Uterus (tissue), 2 donors: ENCODE data around the gene SH3BGRL2.

ENCODE experiments used
- POLR2A ChIP-seq, 2 donors: fragments of 450-650 bp; IDR thresholded peaks; one replicate each; pipeline ENCODE4 v1.6.1; 2016; ENCODE audit warnings: antibody characterized with exemption in 2 of 2, mild to moderate bottlenecking in 1 of 2, moderate library complexity in 1 of 2
- TF ChIP-seq, protein P1 (sequence below), 4 experiments: fragments of 200-600 bp in 2 of 4; fragments of 450-650 bp in 2 of 4; sonication (generic) in 2 of 4; IDR thresholded peaks; one replicate each; pipeline ENCODE4 v1.5.1; 2016 to 2019; ENCODE audit warnings: antibody characterized with exemption in 4 of 4, mild to moderate bottlenecking in 2 of 4, moderate library complexity in 1 of 4

DNA sequence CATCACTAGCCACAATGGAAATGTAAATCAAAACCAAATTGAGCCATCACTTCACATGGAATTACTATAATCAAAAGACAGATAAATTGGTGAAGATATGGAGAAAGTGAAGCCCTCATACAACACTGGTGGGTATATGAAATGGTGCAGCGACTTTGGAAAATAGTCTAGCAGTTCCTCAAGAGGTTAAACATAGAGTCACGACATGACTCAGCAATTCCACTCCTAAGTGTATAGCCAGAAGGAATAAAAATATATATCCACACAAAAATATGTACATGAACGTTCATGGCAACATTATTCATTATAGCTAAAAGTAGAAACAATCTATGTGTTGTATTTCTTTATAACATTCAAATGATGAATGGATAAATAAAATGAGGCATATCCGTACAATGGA, 33.1 kb upstream of the SH3BGRL2 start:
- TF ChIP-seq, protein P1, sequence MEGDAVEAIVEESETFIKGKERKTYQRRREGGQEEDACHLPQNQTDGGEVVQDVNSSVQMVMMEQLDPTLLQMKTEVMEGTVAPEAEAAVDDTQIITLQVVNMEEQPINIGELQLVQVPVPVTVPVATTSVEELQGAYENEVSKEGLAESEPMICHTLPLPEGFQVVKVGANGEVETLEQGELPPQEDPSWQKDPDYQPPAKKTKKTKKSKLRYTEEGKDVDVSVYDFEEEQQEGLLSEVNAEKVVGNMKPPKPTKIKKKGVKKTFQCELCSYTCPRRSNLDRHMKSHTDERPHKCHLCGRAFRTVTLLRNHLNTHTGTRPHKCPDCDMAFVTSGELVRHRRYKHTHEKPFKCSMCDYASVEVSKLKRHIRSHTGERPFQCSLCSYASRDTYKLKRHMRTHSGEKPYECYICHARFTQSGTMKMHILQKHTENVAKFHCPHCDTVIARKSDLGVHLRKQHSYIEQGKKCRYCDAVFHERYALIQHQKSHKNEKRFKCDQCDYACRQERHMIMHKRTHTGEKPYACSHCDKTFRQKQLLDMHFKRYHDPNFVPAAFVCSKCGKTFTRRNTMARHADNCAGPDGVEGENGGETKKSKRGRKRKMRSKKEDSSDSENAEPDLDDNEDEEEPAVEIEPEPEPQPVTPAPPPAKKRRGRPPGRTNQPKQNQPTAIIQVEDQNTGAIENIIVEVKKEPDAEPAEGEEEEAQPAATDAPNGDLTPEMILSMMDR (IDR thresholded peaks at IDR 0.05): no peak
- TF ChIP-seq POLR2A (IDR thresholded peaks at IDR 0.05): no peak
